NCI-H146 (cell line): ENCODE results near the gene EIF1.
"Not testable (repeated sequence)": the region's sequence is repeated elsewhere in the genome, so short reads cannot be mapped to it uniquely, and the experiment has no call there.

Experiments
- DNase-seq: peaks from one replicate; lab custom pipeline; 2025; lab: John Stamatoyannopoulos, UW

EIF1 gene

GRCh38 chr17:41678907-41679739 is 9.6 kb upstream of the EIF1 start:
- DNase-seq, result no peak

DNA sequence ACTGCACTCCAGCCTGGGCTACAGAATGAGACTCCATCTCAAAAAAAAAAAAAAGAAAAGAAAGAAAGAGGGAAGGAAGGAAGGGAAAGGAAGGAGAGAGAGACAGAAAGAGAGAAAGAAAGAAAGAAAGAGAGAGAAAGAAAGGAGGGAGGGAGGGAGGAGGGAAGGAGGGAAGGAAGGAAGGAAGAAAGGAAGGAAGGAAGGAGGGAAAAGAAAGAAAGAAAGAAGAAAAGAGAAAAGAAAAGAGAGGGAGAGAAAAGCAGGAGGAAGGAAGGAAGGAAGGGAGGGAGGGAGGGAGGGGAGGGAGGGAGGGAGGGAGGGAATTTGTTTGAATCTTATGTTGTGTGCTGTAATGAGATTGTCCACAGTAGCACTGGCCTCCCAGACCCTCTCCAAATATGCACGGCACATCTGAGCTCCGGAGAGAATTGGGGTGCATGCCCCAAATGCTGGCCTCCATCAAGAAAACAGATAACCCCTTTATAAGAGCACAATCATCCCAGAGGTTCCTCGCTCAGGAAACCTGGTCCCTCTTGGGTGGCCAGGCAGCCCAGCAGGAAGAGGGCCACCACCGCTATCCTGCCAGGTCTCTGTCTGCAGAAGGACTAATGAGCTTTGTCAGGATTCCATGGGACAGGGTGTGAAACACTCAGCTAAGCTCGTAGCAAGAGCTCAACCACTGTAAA is 8.8 kb upstream of the EIF1 start:
- no peak for DNase-seq

DNA sequence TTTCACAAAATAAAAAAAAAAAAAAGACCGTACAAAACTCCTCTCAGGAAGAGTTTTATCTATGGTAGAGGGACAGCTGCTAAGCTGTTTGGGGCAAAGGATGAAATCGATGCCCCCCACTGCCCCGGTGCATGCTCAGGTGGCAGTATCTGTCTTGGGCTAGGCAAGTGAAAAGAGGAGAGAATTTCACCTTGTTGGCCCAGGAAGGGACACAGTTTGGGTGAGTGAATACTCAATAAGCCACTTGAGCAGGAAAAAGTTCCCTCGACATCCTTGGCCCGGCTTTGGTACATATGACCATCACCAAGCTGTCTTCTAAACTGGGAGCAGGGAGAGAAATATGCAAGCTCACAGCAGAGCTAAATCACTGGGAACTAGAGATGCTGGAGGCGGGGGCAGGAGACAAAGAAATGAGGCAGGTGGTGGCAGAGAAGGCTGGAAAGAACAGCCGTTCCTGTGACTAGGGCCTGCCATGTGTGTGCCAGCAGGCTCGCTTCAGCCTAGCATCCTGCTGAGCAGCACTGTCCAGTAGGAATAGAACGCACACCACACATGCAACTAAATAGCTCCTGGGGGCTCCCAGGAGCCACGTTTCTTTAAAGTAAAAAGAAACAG is 8.2 kb upstream of the EIF1 start:
- DNase-seq, result peak; percentile 85

- DNase-seq, result no peak
Measured at GRCh38 chr17:41681776-41682175, 6.9 kb upstream of the EIF1 start.

- no peak for DNase-seq
Measured at GRCh38 chr17:41682631-41683030, 6.1 kb upstream of the EIF1 start.

GRCh38 chr17:41683441-41684007 is 5.2 kb upstream of the EIF1 start:
- DNase-seq, result no peak

GRCh38 chr17:41684035-41684434 is 4.7 kb upstream of the EIF1 start:
- DNase-seq, result peak; percentile 8

DNA sequence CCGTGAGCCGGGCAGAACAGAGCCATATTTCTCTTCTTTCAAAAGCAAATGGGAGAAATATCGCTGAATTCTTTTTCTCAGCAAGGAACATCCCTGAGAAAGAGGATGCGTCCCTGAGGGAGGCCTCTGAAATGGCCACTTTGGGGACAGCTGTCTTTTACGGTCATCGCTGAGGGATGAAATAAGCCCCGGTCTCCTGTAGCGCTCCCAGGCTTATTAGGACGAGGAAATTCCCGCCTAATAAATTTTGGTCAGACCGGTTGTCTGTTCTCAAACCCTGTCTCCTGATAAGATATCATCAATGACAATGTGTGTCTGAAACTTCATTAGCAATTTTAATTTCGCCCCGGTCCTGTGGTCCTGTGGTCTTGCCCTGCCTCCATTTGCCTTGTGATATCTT is 2.9 kb upstream of the EIF1 start:
- not testable (repeated sequence) for DNase-seq

GRCh38 chr17:41686281-41686680 is 2.4 kb upstream of the EIF1 start:
- DNase-seq, result no peak

DNA sequence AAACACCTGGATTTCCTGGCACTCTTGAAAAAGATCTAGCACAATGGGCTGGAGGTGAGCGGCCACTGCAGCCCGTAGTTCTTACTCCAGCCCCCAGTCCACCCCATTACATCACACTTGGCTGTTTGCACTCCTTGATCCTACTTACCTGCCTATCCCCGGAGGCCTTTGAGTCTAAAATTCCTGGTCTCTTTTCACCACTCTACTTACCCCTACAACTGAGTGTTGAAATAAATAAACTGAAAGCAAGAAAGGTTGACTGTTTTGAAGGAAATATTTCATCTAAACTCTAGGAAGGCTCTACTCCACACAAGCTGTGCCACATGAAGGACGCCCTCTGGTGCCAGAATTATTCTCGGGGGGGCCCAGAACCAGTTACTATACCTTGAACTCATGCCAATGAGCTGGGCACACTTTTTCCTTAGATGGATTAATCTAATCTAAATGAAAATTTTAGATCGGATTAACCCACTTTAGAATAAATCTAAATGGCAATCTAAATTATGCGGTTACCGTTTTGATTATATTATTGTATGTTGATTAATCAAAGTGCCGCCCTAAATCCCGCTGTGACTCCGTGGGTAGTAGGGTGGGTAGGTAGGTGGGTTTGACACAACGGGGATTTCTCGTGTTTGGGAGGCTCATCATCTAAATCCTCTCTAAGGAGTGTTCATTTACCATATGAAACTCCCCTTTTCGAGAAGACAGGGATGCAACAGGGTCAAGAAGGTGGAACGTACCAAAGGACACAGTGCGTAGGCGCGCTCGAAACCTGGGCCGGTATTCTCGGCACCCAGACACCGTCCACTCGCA is 651 bp upstream of the EIF1 start:
- peak; percentile 58 for DNase-seq

DNA sequence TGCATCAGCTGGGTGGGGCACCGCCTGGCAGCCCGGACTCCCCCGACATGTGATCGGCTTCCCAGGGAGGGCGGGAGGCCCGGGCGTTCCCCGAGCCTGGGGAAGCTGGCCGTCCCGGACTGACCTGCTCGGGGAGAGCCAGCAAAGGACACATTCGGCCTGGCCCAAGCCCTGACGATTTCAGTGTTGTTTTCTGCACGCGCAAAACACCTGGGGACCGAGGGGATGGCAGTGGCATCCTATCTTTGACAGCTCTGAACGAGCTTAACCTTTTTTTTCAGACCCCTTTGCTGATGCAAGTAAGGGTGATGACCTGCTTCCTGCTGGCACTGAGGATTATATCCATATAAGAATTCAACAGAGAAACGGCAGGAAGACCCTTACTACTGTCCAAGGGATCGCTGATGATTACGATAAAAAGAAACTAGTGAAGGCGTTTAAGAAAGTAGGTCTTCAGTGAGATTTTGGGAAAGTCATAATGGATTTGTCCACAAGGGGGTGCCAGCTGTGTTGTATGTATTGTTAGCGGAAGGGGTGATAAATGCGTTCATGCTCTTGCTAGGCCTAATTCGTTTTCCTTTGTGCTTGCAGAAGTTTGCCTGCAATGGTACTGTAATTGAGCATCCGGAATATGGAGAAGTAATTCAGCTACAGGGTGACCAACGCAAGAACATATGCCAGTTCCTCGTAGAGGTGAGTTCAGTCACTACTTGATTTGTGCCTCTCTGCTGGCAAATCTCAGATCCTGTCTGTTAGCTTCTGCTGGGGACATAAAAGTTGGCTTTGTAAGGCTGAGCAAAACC is 1.0 kb downstream of the EIF1 start:
- peak; percentile 50 for DNase-seq

GRCh38 chr17:41690497-41690896 is 1.8 kb downstream of the EIF1 start:
- DNase-seq, result no peak

DNA sequence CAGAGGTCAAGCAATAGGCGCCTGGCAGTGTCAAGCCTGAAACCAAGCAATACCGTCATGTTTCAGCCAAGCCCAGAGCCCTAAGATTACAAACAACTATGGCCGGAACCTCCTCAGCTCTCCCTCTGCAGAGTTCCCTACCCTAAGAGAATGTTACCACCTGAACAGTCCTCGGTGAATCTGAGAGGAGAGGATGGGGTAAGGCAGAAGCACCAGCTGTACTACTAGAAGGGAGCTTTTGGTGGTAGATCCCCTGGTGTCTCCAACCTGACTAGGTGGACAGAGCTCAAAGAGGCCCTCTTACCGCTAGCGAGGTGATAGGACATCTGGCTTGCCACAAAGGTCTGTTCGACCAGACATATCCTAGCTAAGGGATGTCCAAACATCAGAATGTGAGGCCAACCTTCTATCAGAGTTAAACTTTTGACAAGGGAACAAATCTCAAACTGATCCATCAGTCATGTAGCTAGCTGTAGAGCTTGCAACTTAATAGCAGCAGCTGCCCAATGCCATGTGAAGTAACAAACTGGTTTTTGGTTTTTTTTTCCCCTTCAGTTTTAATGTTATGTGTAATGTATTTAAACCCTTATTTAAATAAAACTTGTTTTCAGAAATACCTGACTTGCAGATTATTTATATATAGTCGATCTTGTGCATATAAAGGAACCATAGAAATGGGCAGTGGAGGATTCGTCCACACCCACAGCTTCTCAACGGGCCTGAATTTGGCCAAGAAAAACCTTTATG is 2.5 kb downstream of the EIF1 start:
- no peak for DNase-seq

DNA sequence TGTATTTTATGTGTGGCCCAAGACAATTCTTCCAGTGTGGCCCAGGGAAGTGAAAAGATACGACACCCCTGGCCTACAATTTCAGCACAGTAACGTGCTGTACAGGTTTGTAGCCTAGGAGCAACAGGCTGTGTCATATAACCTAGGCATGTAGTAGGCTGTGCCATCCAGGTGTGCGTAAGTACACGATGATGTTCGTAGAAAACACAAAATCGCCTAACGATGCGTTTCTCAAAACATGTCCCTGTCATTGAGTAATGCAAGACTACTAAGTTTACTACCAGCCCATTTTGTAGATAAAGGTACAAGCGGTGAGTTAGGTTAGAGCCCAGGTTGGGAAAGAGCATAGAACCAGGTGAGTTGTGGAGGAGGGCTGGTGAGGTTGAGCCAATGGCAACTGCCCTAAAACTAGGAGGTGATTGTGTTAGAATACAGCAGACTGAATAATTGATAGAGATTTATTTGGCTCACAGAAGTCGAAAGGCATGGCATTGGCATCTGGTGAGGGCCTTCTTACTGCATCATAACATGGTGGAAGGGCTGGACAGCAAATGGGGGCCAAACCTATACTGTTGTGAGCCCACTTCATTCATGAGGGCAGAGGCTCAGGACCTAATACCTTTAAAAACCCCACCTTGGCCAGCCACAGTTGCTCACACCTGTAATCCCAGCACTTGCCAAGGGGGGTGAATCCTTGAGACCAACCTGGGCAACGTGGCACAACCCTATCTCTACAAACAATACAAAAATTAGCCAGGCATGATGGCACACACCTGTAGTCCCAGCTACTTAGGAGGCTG is 4.2 kb downstream of the EIF1 start:
- DNase-seq, result no peak

- no peak for DNase-seq
Measured at GRCh38 chr17:41695134-41695661, 6.5 kb downstream of the EIF1 start.

GRCh38 chr17:41695954-41696757 is 7.5 kb downstream of the EIF1 start:
- DNase-seq, result peak; percentile 63

DNA sequence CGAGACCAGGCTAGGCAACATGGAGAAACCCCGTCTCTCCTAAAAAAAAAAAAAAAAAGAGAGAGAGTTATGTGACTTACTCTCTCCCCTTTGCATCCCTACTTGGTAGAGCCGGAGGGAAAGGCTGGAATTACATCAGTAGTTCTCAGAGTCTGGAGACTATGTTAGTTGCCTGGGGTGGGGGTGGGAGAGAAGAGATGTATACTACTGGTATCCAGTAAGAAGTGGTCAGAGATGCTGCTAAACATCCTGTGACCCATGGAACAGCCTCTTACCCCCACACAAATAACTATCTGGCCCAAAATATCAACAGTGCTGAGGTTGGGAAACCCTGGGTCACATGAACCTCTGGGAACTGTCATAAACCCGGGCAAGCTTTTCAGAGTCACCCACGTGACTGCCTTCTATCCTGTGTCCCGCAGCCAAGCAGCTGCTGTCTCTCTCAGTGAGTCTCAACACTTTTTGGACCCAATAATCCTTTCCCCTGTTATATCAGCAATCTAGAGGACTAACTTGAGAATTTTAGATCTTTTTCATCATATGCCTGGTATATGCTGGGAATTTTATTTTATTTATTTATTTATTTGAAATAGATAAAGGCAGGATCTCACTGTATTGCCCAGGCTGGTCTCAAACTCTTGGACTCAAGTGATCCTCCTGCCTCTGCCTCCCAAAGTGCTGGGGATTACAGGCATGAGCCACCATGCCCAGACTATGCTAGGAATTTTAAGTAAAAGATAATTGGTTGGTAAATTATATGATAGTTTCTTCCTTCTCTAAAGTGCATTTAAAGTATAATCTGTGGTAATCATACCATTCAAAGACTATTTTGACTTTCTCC is 8.7 kb downstream of the EIF1 start:
- no peak for DNase-seq
